ENCODE results near the gene EPC2.
"Not testable (repeated sequence)": the region's sequence is repeated elsewhere in the genome, so short reads cannot be mapped to it uniquely, and the experiment has no call there.

The EPC2 gene

DNA sequence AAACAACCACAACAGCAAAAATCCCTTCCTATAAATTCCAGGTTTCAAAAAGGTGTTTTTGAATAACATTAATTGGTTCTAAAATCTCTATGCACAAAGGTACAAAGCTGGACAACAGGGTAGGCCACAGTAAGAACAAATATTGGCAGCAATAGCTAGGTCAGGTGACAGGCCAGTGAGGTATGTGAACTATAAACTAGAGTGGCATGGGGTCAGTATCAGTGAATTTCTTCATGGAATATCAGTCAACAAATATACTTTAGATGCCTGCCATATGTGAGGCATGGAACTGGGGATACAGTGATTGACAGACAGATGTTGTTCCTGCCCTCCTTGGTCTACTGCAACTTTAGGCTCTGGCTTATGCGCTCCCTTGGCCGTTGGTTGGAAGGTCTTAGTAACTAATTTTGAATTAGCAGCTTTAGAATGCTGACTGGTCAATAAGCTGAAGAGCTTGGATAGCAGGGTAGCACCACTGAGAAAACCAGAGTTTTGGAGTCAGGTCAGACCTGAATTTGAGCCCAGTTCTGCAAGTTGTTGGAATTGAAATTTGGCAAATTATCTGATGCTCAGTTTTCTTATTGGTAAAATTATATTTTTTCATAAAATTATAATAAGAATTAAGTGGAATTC lies 2.3 kb upstream of the EPC2 start:
- DNase-seq, result no peak

DNA sequence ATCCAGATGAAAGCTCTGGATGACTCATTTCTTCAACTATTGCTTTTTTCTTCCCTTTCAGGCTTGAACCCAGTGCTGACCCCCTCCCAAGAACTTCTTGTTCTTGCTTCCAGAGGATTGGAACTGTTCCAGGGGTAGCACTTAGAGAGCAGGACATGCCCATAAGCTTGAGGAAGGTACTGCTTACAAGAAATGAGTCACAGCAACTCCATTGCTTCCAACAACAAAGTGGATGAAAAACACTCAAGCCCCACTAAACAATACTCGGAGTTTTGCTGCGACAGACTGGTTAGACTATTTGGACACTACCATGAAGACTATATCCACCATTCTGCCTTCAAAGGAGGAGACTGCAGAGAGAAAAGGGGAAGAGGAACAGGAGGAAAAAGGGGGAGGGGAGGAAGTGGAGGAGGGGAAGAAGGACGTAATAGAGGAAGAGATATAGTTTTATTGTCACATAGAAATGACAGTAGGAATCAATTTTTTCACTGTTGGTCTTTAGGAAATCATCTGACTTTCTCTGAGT lies 1.6 kb upstream of the EPC2 start:
- DNase-seq, result peak; percentile 55

DNA sequence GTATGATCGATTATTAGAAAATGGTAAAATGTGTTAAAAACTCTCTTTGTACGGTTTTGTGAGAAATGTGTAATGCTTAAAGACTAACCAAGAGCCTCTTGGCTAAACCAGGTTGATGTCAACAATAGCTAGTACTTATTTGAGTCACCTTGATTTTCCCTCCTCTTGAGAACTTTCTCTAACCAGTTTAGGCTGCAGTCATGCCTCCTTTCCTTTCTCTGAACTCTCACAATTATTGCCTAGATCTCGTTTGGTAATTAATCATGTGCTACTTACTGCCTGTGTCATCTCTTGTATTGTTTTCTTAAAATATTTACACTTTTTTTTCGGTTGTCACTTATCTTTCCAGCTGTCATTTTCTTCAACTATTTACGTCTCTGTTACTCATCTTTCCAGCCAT lies 1.1 kb upstream of the EPC2 start:
- no peak for DNase-seq

DNA sequence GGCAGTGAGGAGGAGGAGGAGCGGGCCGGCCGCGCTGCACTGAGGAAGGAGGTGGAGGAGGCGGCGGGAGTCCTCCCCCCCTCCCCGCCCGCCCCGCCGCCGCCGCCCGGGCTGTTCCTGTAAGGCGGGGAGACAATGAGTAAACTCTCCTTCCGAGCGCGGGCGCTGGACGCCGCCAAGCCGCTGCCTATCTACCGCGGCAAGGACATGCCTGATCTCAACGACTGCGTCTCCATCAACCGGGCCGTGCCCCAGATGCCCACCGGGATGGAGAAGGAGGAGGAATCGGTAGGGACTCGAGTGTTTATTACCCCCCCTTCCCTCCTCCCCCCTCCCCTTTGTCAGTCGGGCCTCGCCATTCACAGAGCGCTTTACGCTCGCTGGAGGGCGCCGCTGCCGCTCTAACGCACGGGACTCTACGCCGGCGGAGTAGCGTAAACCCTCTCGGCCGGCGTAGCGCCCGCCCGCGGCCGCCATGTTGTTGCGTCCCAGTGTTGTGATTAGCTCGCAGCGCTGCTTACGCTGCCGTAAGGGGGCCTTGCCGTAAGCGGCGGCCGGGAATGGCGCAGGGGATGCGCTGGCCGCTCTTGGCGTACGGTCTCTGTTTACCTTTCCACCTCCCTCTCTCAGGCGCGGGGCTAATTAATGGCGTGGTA lies 460 bp downstream of the EPC2 start:
- DNase-seq, result peak; percentile 94

DNA sequence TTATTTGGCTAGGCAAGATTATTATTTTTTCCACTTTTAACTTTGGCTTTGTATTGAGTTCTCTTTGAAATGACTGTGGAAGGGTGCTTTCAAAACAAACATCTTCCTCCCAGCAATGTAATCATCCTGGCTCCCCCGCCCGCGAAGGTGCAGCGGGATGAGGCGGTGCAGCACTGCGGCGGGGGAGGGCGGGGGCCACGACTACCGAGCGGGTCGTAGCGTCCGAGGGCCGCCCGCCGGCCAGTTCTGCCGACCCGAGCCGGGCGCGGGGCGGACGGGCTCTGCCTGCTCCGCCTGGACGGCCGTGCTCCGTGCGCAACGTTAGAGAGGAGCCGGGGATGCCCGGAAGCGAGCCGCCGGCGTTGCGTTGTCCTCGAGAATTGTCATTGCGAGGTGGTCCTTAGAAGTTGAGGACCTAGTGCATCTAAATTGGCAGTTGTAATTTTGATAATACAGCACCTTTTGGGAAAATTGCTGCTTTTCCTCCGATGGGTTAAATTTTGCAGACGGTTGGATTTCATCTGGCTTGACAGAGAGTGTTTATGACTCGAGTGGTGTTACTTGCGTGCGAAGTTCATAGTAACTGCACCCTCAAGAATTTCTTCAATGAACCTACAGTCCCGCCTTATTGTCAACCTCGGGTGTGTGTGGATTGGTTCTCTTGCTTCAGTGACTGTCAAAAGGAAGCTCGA lies 1.1 kb downstream of the EPC2 start:
- peak; percentile 72 for DNase-seq

DNA sequence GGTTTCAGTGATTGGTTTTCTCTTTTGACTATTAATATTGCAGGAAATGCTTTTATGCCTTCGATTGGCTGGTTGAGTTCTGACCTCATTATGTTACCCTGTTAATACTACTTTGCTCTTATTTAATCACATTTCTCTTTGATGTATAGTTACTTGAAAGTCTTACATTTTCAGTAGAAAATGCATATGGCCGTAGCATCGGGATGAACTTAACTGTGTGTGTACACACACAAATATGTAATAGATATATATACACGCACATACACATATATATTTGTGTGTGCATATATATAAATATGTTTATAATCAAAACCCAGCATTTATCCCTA lies 1.6 kb downstream of the EPC2 start:
- DNase-seq, result no peak

DNA sequence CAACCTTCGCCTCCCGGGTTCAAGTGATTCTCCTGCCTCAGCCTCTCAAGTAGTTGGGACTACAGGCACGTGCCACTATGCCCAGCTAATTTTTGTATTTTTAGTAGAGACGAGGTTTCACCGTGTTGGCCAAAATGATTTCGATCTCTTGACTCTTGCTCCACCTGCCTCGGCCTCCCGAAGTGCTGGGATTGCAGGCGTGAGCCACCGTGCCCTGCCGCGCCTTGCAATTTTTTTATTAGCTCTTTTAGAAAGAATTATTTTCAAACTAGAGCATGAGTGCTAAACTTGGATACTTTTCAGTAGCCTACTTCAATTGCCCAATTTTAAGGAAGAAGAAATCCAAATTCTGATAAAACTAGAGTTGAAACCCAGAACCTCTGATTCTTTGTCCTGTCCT lies 3.2 kb downstream of the EPC2 start:
- not testable (repeated sequence) for DNase-seq

DNA sequence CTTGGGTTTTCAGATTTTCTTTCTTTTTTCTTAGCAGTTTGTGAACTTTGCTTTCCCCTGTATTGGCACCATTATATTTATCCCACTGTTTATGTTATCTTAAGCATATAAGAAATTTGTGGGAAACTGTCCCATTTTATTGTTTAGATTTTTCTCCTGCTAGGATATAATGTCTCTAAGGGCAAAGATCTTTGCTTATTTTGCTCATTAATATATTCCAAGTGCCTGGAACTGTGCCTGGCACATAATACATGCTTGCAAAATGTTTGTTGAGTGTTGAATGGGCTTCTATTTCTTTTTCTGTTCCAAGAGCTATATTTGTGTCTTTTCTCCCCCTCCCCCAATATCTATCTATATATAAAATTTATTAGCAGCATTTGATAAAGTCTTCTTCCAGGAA lies 5.4 kb downstream of the EPC2 start:
- no peak for DNase-seq

DNA sequence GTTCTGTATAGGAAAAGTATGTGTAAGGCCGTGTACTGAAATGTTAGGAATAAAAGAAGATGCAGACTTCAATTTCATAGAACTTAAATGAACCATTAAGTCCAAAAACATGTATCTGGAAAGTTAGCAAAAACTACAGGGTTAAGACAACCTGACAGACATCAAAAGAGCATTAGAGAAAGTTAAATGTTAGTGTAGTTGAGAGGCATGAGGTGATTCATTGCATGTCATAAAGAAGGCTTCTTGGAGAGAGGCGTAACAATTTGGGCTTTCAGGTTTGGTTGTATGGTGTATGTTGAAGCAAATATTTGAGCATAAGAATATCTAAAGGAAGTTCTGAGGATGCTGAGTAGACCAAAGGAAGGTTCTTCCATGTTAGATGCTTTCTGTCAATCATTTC lies 6.3 kb downstream of the EPC2 start:
- DNase-seq, result no peak

DNA sequence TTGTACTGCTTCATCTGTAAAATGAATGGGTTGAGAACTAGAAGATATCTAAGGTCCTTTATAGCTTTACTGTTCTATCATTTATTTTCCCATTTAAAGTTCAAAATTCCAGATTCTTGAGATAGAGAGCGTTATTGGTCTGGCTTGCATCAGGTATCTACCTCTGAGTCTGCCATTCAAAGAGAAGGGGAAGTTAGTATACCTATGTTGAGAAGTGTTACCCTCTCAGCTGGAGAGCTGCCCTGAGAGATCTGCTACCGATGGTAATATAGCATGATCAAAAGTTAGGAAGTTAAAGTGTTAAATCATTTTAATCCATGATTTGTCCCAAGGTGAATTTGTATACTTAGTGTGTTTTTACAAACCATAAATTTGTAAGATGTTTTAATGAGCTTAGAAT lies 7.4 kb downstream of the EPC2 start:
- no peak for DNase-seq

DNA sequence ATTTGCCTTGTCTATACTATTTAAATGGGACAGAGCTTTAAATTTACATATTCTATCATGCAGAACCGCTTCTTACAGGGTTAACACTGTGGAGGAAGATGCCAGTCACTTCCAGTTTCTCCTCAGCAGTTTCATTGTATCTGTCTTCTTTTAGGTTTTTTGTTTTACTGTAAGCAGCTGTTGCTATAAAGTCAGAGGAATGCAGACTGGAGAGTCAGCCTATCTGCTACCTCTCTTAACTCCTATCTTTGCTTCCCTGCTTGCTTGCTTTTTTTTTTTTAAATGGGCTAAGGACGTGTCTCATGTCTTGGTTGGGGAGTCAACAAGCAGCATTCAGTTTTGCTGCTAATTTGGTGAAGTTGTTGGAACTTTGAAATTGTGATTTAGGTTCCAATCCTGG lies 8.9 kb downstream of the EPC2 start:
- DNase-seq, result no peak

DNA sequence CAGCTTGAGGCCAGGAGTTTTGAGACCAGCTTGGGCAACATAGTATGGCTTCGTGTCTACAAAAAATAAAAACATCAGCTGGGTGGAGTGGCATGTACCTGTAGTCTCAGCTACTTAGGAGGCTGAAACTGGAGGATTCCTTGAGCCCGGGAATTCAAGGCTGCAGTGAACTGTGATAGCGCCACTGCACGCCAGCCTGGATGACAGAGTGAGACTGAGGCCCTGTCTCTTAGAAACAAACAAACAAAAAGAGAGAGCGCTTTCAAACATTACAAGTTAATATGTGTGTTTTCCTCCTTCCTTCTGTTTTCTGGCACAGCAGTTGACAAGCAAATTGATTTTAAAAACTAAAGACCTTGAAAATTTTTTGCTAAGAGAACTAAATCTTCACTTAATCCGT lies 9.9 kb downstream of the EPC2 start:
- DNase-seq, result no peak

DNA sequence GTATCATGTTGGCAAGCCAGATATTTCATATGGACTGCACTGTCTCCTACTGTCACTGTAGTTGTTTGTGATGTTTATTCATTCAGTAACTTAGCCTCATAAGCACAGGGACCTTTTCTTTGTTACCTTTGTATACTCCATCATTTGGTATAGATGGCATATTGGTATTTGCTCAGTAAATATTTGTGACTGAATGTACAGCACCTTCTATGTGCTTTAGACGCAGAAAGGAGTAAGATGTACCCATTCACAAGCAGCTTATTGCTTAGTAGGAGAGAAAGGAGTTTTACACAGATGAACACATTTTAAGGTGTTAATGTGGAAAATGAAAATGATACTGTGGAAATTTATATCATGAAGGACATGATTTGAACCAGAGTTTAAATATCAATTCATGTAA lies 12.0 kb downstream of the EPC2 start:
- no peak for DNase-seq

DNA sequence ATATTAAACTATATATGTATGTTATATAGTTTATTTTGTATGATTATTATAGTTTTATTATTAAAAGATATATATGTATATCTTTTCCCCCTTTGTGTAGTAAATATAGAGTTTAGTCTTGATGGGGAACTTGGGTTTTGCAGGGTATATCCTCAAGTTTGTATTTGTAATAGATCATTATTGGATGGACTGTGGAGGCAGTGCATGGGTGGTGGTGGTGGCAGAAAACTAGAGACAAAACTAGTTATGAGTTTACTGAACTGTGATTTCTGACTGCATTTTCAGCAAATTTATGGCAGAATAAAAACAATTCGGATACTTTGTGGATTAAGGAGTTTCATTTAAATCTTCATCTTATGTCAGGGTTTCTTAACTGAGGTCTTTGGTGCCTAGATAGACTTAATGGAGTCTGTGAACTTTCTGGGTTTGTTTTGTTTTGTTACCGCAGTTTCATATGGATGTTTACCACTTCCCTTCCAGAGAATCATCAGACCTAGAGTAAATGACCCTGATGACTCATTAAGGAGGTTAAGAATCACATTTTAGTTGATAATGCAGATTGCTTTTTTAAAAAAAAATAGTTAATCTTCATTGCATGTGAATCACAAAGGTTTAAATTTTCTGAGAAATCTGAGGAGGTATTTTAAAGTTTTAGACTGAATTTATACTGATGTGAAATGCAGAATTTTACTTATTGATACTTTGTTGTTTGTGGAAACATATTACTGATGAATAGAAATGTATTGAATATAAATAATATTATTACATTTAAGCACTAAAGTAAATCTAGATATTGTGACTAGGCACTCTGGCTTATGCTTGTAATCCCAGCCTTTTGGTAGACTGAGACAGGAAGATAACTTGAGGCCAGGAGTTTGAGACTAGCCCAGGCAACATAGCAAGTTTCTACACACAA lies 14.5 kb downstream of the EPC2 start:
- DNase-seq, result no peak

DNA sequence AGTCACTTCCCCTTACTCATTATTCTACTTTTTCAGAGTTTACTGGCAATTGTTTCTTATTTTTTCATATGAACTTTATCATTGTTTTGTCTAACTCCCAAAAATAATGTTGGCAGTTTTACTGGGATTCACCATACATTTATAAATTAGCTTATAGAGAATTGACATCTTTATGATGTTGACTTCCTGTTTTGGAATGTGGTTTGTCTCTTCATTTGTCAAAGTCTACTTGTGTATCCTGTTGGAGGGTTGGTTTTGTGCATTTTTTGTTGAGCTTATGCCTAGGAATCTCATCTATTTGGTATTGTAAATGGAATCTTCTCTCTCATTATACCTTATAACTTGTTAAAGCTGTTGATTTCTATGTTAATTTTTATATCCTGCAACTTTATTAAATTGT lies 16.4 kb downstream of the EPC2 start:
- no peak for DNase-seq

DNA sequence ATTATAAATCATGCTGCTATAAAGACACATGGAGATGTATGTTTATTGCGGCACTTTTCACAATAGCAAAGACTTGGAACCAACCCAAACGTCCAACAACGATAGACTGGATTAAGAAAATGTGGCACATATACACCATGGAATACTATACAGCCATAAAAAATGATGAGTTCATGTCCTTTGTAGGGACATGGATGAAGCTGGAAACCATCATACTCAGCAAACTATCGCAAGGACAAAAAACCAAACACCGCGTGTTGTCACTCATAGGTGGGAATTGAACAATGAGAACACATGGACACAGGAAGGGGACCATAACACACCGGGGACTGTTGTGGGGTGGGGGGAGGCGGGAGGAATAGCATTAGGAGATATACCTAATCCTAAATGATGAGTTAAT lies 17.8 kb downstream of the EPC2 start:
- not testable (repeated sequence) for DNase-seq

DNA sequence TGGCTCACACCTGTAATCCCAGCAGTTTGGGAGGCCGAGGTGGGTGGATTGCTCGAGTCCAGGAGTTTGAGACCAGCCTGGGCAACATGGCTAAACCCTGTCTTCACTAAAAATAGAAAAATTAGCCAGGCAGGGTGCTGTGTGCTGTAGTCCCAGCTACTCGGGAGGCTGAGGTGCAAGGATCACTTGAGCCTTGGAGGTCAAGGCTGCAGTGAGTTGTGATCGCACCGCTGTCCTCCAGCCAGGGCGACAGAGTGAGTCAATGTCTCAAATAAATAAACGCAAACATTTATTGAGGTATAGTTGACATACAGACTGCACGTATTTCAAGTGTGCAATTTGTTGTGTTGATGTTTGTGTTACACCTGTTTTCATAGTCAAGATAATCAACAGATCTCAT lies 19.7 kb downstream of the EPC2 start:
- no peak for DNase-seq

DNA sequence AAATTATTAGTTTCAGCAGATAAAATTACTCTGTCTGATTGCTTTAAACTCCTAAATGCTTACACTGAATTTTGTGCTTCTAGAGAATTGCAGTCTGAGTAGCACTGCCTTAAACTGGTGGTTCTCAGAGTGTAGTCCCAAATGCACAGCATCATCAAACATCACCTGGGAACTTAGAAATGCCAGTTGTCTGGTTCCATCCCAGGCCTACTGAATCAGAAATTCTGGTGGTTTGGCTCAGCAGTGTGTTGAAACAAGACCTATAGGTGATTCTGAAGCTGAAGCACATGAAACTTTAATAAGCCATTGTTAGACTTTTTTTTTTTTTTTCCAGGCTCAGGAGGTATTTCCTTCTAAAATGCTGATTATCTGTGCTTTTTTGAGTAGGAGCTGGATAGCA lies 22.0 kb downstream of the EPC2 start:
- no peak for DNase-seq

DNA sequence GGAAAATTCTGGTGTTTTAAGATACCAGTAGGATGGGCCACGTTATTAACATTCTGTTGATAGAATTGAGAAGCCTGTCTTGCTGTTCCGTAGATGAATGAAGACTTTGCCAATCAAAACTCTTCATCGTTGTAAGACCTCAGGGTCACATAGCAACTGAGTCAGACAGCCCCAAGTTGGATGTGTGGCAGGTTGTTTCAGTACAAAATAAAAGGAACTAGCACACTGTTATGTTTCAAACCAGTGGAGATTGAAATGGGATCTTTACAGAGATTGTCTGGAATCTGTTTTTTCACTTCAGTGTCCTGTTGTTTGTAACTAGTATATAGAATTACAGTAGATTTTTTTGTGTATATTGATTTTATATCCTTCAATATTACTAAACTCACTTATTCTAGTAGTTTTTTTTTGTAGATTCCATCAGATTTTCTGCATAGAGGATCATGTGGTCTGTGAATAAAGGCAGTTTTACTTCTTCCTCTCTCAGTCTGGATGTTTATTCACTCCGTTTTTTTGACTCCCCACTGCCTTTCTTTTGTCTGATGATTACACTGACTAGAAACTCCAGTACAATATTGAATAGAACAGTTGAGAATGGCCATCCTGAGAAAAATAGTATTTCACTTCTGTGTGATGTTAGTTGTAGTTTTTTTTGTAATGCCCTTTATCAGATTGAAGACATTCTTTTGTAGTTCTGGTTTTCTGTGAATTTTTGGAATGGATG lies 22.7 kb downstream of the EPC2 start:
- no peak for DNase-seq

DNA sequence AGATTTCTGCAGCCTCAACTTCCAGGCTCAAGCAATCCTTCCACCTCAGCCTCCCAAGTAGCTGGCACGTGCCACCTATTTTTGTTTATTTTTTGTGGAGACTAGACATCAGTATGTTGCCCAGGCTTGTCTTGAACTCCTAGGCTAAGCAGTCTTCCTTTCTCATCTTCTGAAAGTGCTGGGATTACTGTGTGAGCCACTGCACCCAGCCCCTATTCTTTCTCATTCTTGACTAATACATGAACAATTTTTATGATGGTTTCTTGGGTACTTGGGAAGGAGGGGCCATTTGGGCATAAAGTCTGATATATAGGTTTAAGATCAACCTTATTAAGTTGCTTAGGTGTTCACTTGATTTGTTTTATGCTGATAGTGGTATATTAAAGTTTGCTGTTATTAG lies 26.2 kb downstream of the EPC2 start:
- DNase-seq, result no peak

DNA sequence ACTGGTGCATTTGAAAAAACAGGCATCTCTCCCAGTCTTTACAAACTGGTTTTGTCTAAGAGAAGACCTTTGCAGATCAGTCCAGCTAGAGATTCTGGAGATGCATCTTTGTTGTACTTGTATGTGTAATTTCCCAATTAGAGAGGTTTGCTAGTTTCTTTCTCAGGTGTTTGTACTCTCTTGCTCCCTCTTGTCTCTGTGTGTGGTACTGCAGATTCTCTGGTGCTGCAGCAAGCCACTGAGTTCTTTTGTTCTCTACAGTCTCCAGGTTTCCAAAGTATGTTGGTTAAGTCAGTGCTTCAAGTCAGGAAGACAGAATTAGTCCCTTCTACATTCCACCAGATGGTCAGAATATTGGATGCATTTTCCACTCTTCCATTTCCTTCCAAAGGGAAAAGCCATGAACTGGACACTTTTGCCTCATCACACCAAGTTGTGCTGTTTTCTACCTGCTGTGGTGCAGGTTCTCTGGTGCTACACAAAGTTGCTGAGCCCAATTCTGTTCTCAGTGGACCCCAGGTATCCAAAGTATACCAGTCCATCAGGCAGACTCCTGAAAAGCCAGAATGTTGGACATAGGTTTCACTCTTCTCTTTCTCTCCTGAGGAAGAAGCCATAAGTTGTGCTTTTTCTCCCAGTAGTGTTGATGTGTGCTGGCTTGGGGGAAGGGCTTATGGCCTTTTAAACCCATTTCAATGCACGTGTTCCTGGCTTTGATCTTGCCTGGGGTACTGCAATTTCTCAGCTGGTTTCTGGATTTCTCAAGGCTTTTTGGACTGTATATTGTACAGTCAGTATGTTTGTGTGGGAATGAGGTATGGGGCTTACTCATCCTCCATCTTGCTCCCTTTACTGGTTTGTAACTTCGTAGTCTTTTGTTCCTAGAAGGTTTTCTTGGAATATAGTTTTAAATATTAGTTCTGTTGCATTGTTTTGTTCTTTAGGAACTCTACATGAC lies 29.8 kb downstream of the EPC2 start:
- DNase-seq, result peak; percentile 66

Measured in islet precursor cell (in vitro differentiated cells).